ENCODE results near the gene DSTYK. TPM values are rescaled to one million over a fixed set of nuclear protein-coding genes. Genes with fewer than 3 reads are reported as not detected.

Gene DSTYK
- total RNA-seq, 2 experiments from 2014 or later, result 13.9 to 15.3 TPM

GRCh38 chr1:205102404-205102803 lies 109.1 kb downstream of the DSTYK start:
- CTCF ChIA-PET, result no interaction called here
- intact Hi-C loops (cut with DNase I, micrococcal nuclease), result no loop called here
- TF ChIP-seq CTCF (IDR thresholded peaks at IDR 0.05), result no peak
- peaks cover 91% of the 10 kb centered on the region for H3K36me3 ChIP-seq (ENCODE audit: insufficient read depth, low read length)
- DNase-seq (no peak), ATAC-seq (ENCODE audit: poor library complexity) (no peak)
- Mint-ChIP-seq H3K27me3 (no peaks in the 10 kb centered on the region), H3K9me3 (no peaks in the 10 kb centered on the region), H3K4me3 (no peak overlapping the region), H3K4me1 (ENCODE audit: low read depth) (peaks cover 12% of the 10 kb centered on the region), H3K27ac (no peak overlapping the region), H3K36me3 (ENCODE audit: low read depth) (peaks cover 94% of the 10 kb centered on the region)
- POLR2A ChIA-PET, result no interaction called here
- H3K4me1 ChIP-seq (ENCODE audit: insufficient read depth, low read length), result no peaks in the 10 kb centered on the region
- H3K9me3 ChIP-seq (ENCODE audit: control insufficient read depth in 1 of 2, insufficient read depth in 1 of 2, low read length in 2 of 2), result no peaks in the 10 kb centered on the region
- H3K27me3 ChIP-seq (ENCODE audit: control insufficient read depth in 1 of 2, insufficient read depth in 2 of 2, low read length in 2 of 2), result no peaks in the 10 kb centered on the region
- no peak overlapping the region for H3K4me3 ChIP-seq (ENCODE audit: low read length)
- no peak overlapping the region for H3K27ac ChIP-seq (ENCODE audit: low read depth in 1 of 2, low read length in 2 of 2)

- POLR2A ChIA-PET, result no interaction called here
- CTCF ChIA-PET, result no interaction called here
Observed at GRCh38 chr1:205098242-205098641, 113.3 kb downstream of the DSTYK start.

GRCh38 chr1:205095422-205095821 lies 116.1 kb downstream of the DSTYK start:
- no peaks in the 10 kb centered on the region for H3K9me3 ChIP-seq (ENCODE audit: control insufficient read depth in 1 of 2, insufficient read depth in 1 of 2, low read length in 2 of 2)
- intact Hi-C loops (cut with DNase I, micrococcal nuclease), result no loop called here
- no peak for TF ChIP-seq CTCF (IDR thresholded peaks at IDR 0.05)
- peaks cover 89% of the 10 kb centered on the region for H3K36me3 ChIP-seq (ENCODE audit: insufficient read depth, low read length)
- Mint-ChIP-seq H3K9me3 (no peaks in the 10 kb centered on the region), H3K4me1 (ENCODE audit: low read depth) (no peaks in the 10 kb centered on the region), H3K27ac (no peak overlapping the region), H3K27me3 (no peaks in the 10 kb centered on the region), H3K4me3 (no peak overlapping the region), H3K36me3 (ENCODE audit: low read depth) (peaks cover 97% of the 10 kb centered on the region)
- CTCF ChIA-PET, result no interaction called here
- no peak overlapping the region for H3K4me3 ChIP-seq (ENCODE audit: low read length)
- no peak for ATAC-seq (ENCODE audit: poor library complexity)
- H3K27me3 ChIP-seq (ENCODE audit: control insufficient read depth in 1 of 2, insufficient read depth in 2 of 2, low read length in 2 of 2), result no peaks in the 10 kb centered on the region
- DNase-seq, result no peak
- no peak overlapping the region for H3K27ac ChIP-seq (ENCODE audit: low read depth in 1 of 2, low read length in 2 of 2)
- POLR2A ChIA-PET, result no interaction called here
- H3K4me1 ChIP-seq (ENCODE audit: insufficient read depth, low read length), result no peaks in the 10 kb centered on the region

More at GRCh38 chr1:205098242-205098641, 113.3 kb downstream of the DSTYK start:
- intact Hi-C loops (cut with DNase I, micrococcal nuclease), result no loop called here
- TF ChIP-seq CTCF (IDR thresholded peaks at IDR 0.05), result no peak
- Mint-ChIP-seq H3K36me3 (ENCODE audit: low read depth) (peaks cover 97% of the 10 kb centered on the region), H3K9me3 (no peaks in the 10 kb centered on the region), H3K4me3 (no peak overlapping the region), H3K27me3 (no peaks in the 10 kb centered on the region), H3K4me1 (ENCODE audit: low read depth) (peaks cover 4% of the 10 kb centered on the region), H3K27ac (no peak overlapping the region)
- DNase-seq (no peak), ATAC-seq (ENCODE audit: poor library complexity) (no peak)
- Histone ChIP-seq H3K27me3 (ENCODE audit: control insufficient read depth in 1 of 2, insufficient read depth in 2 of 2, low read length in 2 of 2) (no peaks in the 10 kb centered on the region), H3K4me3 (ENCODE audit: low read length) (no peak overlapping the region), H3K36me3 (ENCODE audit: insufficient read depth, low read length) (peaks cover 91% of the 10 kb centered on the region), H3K9me3 (ENCODE audit: control insufficient read depth in 1 of 2, insufficient read depth in 1 of 2, low read length in 2 of 2) (no peaks in the 10 kb centered on the region), H3K27ac (ENCODE audit: low read depth in 1 of 2, low read length in 2 of 2) (no peak overlapping the region), H3K4me1 (ENCODE audit: insufficient read depth, low read length) (no peaks in the 10 kb centered on the region)

Other genes starting within 250 kb of the DSTYK start
- gene CNTN2, start 168.5 kb downstream of the DSTYK start, total RNA-seq, result not detected
- 1 to 10 TPM; 2.1 to 2.2 TPM for gene TMEM81, start 127.2 kb downstream of the DSTYK start, total RNA-seq
- gene RBBP5, start 89.7 kb downstream of the DSTYK start, total RNA-seq, result 10 to 100 TPM; 14.8 to 15.6 TPM
- 1 to 10 TPM in 1 of 2 experiments, under 1 TPM in 1; 0.74 to 1.1 TPM for gene TMCC2, start 16.2 kb upstream of the DSTYK start, total RNA-seq
- gene NUAK2, start 110.0 kb upstream of the DSTYK start, total RNA-seq, result 10 to 100 TPM; 14.9 to 15.3 TPM
- gene KLHDC8A, start 145.2 kb upstream of the DSTYK start, total RNA-seq, result not detected
- not detected for gene LEMD1, start 210.4 kb upstream of the DSTYK start, total RNA-seq
- gene BLACAT1, start 244.3 kb upstream of the DSTYK start, total RNA-seq, result not detected

Data from CD4-positive, alpha-beta T cell (primary cell).